CD4-positive, alpha-beta T cell treated with Interleukin-6 for 4 hours (primary cell): ENCODE data around the gene RIPOR3.
"Not testable (repeated sequence)": the region's sequence is repeated elsewhere in the genome, so short reads cannot be mapped to it uniquely, and the experiment has no call there.

Experiments
- DNase-seq: peaks from one replicate; pipeline ENCODE4 v3.0.0-alpha.2; 2020; ENCODE audit warnings: mixed read lengths

The RIPOR3 gene

DNA sequence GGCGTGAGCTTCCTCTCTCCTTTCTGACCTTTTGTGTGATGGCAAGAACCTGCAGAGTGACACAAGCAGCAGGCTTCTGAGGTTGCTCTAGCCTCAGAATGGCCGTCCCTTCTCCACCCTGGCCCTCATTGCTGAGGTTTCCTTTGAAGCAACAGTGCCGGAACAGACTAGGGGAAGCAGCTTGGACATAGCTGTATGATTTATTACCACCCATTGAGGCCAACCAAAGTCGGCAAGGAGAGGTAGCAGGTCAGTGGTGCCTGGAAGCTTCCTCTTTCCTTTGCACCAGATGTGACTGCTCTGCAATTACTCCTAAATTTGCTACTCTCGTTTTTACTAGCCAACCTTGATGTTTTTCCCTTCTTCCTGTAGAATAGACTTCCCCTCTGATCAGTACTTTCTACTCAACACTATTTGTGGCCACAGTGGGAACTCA lies 149.7 kb downstream of the RIPOR3 start:
- no peak for DNase-seq

DNA sequence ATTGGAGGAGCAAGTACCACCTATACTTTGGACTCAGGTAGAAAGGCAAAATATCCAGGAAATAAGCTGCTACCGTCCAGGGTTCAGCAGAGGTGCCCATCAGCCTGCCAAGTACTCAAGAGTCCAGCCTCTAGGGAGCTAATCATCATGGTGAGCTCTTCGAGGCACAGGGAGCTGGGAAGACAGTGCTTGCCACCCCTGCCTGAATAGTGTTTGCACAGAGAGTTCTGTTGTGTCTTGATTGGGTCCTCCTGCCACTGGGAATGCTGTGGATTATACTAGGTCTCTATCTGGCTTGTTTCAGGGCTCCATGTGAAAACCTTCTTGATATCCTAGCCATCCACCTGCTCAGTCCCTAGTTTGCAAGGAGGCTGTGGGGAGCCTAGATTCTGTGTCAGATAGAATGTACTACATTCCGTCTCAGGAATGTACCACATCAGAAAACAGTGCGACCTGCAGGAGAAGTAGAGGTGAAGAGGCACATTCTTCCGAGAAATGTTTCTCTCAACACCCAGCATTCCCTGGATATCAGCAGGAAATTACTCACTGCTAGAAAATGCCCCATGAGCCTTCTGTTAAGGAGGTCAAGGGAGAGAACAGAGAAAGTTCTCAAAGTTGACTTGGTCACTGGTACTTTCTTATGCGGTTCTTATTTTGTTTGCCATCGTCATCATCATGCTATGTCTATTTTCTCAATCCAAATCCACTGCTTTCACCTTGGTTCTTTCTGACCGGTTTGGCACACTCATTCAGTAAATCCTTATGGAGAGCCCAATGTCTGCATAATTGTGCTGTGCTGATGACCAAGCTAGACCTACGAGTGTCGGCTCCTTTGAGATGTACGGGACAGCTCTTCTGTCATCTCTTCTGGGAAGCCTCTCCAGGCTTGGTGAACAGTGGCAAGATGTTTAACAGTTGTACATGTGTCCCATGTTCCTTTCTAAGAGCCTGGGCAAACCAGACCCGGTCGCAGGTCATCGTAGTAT lies 150.4 kb downstream of the RIPOR3 start:
- DNase-seq, result no peak

DNA sequence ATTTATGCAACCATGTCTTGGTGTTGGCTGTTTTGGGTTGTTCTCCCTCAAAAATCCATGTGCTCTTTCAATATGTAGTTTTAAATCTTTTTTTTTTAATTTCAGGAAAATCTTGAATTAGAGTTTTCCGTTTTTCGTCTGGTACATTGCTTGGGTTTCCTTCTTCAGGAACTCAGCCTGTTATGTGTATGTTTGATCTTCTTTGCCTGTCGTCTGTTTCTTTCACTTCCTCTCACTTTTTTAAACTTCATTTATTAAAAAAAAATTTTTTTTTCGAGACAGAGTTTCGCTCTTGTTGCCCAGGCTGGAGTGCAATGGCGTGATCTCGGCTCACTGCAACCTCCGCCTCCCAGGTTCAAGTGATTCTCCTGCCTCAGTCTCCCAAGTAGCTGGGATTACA lies 151.5 kb downstream of the RIPOR3 start:
- DNase-seq, result not testable (repeated sequence)

DNA sequence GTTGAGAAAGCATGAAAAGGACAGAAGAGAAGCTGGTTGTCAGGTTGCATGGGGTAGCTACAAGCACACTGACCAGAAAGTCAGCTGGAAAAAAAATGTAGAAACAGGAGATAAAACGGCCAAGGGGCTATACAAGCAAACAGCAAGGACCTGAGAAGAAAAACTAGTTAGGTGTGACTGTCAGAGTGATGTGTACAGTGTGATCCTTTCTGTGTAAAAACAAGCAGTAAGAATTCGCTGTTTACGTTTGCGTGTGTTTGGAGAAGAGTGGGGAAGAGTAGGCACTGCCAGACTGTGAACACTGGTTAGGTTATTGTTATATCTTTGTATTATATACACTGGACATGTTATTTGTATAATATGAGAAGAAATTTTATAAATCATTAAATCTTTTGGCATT lies 153.1 kb downstream of the RIPOR3 start:
- no peak for DNase-seq

DNA sequence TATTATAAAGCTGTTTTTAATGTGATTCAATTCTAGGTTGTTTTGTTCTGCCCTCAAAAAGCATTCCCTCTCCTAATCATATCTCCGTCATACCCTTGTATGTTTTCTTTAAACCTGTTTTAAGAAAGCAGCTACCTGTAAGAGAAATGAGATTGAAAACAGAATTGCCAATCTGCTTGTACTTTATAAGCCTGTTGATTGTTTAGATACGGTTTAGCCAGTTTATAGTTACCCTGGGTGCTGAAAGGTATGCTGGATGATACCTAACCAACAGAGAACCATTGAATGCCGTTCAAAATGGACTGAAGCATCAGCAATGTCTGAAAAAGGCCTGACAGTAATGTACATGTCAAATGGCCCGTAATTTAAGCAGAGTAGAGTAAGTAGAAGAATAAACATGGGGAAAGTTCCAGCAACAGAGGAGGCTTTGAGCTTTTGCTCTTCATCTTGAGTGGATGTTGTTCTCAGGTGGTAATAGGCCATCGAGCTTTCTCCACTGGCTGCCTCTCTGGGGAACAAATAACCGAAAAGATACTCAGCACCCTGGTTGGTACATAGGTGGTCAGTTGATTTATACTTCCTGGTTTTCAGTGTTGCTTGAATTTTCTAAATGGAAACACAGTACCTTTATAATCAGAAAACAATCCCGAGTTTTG lies 153.7 kb downstream of the RIPOR3 start:
- no peak for DNase-seq

DNA sequence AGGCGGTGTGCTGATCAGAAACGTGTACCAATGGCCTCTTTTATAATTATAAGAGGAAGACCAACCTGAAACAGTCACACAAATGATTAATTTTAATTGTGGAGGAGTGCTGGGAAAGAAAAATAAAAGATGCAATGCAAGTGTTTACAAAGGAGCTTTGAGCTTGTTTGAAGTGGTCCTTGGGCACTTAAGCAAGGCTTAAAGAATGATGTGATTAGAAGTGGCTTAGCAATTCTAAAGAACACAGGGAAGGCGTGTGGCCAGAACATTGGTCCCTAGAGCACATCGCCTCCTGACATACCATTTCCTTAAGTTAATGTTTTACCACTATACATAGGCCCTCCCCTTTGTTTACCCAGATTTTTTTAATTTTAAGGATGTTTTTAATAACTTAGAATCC lies 155.0 kb downstream of the RIPOR3 start:
- DNase-seq, result no peak
